Fibroblast of pulmonary artery (primary cell): ENCODE data around the gene CNTD1.

ENCODE experiments used
- DNase-seq: peaks from one replicate; pipeline ENCODE4 v3.0.0-alpha.2; 2010; ENCODE audit warnings: low read depth
- H3K4me3 ChIP-seq: replicated peaks from 2 replicates; pipeline ENCODE4 v1.5.1; 2011; ENCODE audit warnings: low read depth, mild to moderate bottlenecking, control low read depth, low read length, moderate library complexity
- CTCF ChIP-seq: IDR thresholded peaks from 2 replicates; pipeline ENCODE4 v1.5.1; 2011; ENCODE audit warnings: mild to moderate bottlenecking, control low read depth, low read length, inconsistent platforms; ENCODE audit errors: missing control alignments

CNTD1 gene

GRCh38 chr17:42784811-42785592 is 13.7 kb upstream of the CNTD1 start:
- TF ChIP-seq CTCF = no peak
- no peak for DNase-seq
- H3K4me3 ChIP-seq = no peak overlapping the region

- DNase-seq = no peak
- TF ChIP-seq CTCF = no peak
- no peak overlapping the region for H3K4me3 ChIP-seq
Measured at GRCh38 chr17:42787266-42787665, 11.4 kb upstream of the CNTD1 start.

- DNase-seq = no peak
- TF ChIP-seq CTCF = no peak
- H3K4me3 ChIP-seq = no peak overlapping the region
Measured at GRCh38 chr17:42791948-42792347, 6.7 kb upstream of the CNTD1 start.

- no peak for DNase-seq
- H3K4me3 ChIP-seq = no peak overlapping the region
- TF ChIP-seq CTCF = no peak
Measured at GRCh38 chr17:42792545-42792944, 6.1 kb upstream of the CNTD1 start.

DNA sequence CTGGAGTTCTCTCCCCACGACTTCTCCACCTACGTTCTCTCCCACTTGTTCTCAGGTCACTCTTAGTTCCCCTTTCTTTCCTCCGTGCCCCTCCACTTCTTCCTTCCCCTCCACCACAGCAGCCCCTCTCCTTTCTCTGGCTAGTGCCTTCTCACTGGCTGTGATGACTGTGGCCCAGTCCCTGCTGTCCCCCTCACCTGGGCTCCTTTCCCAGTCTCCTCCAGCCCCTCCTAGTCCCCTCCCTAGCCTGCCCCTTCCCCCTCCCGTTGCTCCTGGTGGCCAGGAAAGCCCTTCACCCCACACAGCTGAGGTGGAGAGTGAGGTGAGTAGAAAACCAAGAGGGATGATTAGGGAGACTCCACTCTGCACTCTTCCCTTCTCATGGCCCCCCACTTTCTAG is 3.6 kb upstream of the CNTD1 start:
- no peak for TF ChIP-seq CTCF
- H3K4me3 ChIP-seq = no peak overlapping the region

GRCh38 chr17:42795465-42795864 is 3.2 kb upstream of the CNTD1 start:
- no peak overlapping the region for H3K4me3 ChIP-seq
- DNase-seq = no peak
- no peak for TF ChIP-seq CTCF

More for the DNA sequence above, 3.6 kb upstream of the CNTD1 start:
- DNase-seq = no peak
